GM11168 (cell line): ENCODE measurements around the gene SPOCD1.
"Not testable (repeated sequence)": the region's sequence is repeated elsewhere in the genome, so short reads cannot be mapped to it uniquely, and the experiment has no call there.

Experiments used
- in situ Hi-C: fragments of 300-500 bp; cut with MboI; formaldehyde crosslinking; loops from one replicate; pipeline ENCODE4 v1.12.0; 2022; ENCODE audit warnings: low sequenced_read_pairs; ENCODE audit not compliant: unreplicated experiment

SPOCD1 gene

GRCh38 chr1:31830511-31830910 is 14.7 kb upstream of the SPOCD1 start:
- in situ Hi-C loops: no loop called here

GRCh38 chr1:31830065-31830464 is 14.2 kb upstream of the SPOCD1 start:
- in situ Hi-C loops: no loop called here

- in situ Hi-C loops: no loop called here
Observed at GRCh38 chr1:31828926-31829690, 13.3 kb upstream of the SPOCD1 start.

GRCh38 chr1:31828341-31828740 is 12.5 kb upstream of the SPOCD1 start:
- in situ Hi-C loops: no loop called here

GRCh38 chr1:31823780-31824179 is 8.0 kb upstream of the SPOCD1 start:
- in situ Hi-C loops: no loop called here

GRCh38 chr1:31822766-31823165 is 6.9 kb upstream of the SPOCD1 start:
- in situ Hi-C loops: no loop called here

- in situ Hi-C loops: not testable (repeated sequence)
Observed at GRCh38 chr1:31820196-31820595, 4.4 kb upstream of the SPOCD1 start.

GRCh38 chr1:31818206-31818605 is 2.4 kb upstream of the SPOCD1 start:
- in situ Hi-C loops: no loop called here

GRCh38 chr1:31816947-31817346 is 1.1 kb upstream of the SPOCD1 start:
- in situ Hi-C loops: not testable (repeated sequence)

- in situ Hi-C loops: not testable (repeated sequence)
Observed at GRCh38 chr1:31816501-31816900, 679 bp upstream of the SPOCD1 start.

GRCh38 chr1:31815307-31815645 is 546 bp downstream of the SPOCD1 start:
- in situ Hi-C loops: no loop called here

- in situ Hi-C loops: no loop called here
Observed at GRCh38 chr1:31814631-31815306, 1.1 kb downstream of the SPOCD1 start.

- in situ Hi-C loops: no loop called here
Observed at GRCh38 chr1:31814041-31814511, 1.7 kb downstream of the SPOCD1 start.

GRCh38 chr1:31812158-31812829 is 3.5 kb downstream of the SPOCD1 start:
- in situ Hi-C loops: no loop called here

- in situ Hi-C loops: no loop called here
Observed at GRCh38 chr1:31811605-31812004, 4.2 kb downstream of the SPOCD1 start.

- in situ Hi-C loops: no loop called here
Observed at GRCh38 chr1:31809698-31810097, 6.1 kb downstream of the SPOCD1 start.

- in situ Hi-C loops: no loop called here
Observed at GRCh38 chr1:31807273-31808048, 8.4 kb downstream of the SPOCD1 start.

GRCh38 chr1:31805318-31805717 is 10.5 kb downstream of the SPOCD1 start:
- in situ Hi-C loops: no loop called here

- in situ Hi-C loops: no loop called here
Observed at GRCh38 chr1:31804098-31804497, 11.7 kb downstream of the SPOCD1 start.

- in situ Hi-C loops: no loop called here
Observed at GRCh38 chr1:31803610-31804009, 12.2 kb downstream of the SPOCD1 start.
